GM19395 (cell line): Measurements from ENCODE around the gene PLTP.
A peak's percentile ranks its signal among the peaks of the same experiment; 100 is the strongest.

ENCODE experiments used
- ATAC-seq: cut with Tn5 transposase; IDR thresholded peaks from one replicate; pipeline ENCODE4 v1.9.1; 2021; ENCODE audit warnings: mild to moderate bottlenecking, moderate library complexity; ENCODE audit not compliant: unreplicated experiment

Gene PLTP

DNA sequence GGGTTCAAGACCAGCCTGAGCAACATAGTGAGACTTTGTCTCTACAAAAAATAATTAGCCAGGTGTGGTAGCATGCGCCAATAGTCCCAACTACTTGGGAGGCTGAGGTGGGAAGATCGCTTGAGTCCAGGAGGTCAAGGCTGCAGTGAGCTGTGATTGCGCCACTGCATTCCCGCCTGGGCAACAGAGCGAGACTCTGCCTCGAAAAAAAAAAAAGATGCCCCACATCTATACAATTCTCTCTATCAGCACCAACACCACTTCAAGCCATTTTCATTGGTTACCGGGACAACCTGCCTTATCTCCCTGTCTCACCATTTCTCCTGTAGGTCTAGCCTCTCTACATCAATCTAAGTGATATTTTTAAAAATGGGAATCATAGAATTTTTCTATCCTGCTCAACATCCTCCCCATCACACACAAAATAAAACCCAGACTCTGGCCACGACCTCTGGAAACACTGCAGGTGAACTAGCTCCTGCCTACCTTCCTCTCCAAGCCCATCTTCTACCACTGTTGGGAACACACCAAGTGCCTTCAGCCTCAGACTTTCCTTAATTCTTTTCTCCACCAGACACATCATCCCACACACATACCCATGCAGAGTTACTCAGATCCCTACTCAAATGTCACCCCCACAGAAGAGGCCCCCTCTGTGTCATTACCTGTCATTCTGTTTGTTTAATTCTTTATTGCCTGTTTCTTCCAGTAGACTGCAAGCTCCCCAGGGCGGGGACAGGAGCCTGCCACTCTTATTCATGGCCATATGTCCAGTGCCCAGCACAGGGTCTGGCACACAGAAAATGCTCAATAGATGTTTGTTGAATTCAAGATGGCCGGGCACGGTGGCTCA is 9.6 kb upstream of the PLTP start:
- no peak for ATAC-seq

DNA sequence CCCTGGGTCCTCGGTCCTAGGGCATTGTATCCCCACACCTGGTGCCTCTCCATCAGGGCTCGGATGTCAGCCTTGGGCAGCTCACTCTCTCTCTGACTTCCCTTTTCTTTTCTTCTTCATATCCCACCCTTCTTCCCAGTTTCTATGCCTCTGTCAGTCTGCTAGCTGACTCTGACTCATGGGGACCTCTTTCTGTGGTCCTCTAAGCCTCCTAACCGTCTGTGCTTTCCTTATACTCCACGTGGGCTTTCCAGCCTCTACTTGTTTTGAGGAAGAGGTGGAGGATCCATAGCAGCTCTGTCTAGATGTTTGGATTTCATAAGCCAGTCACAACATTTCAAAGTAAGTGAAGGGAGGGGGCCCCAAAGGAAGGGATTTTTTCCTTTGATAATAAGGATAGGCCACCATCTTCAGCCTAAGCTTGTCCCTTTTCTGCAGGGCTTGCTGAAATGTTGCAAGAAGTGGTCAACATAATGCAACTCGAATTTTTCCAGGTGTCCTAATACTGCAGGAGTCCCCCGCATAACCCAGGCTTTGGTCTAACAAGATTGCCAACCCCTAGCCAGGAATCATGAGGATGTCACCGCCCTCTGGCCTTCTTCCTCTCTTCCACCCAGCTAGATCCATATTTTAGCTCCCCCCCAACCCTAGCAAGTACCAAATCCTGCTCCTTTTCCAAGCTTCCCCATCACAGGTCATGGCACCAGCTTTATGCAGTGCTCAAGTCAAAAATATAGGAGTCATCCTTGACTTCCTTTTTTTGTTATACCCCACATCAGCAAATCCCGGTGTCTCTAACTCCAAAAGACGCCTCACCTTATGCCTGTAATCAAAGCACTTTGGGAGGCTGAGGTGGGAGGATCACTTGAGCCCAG is 8.7 kb upstream of the PLTP start:
- no peak for ATAC-seq

DNA sequence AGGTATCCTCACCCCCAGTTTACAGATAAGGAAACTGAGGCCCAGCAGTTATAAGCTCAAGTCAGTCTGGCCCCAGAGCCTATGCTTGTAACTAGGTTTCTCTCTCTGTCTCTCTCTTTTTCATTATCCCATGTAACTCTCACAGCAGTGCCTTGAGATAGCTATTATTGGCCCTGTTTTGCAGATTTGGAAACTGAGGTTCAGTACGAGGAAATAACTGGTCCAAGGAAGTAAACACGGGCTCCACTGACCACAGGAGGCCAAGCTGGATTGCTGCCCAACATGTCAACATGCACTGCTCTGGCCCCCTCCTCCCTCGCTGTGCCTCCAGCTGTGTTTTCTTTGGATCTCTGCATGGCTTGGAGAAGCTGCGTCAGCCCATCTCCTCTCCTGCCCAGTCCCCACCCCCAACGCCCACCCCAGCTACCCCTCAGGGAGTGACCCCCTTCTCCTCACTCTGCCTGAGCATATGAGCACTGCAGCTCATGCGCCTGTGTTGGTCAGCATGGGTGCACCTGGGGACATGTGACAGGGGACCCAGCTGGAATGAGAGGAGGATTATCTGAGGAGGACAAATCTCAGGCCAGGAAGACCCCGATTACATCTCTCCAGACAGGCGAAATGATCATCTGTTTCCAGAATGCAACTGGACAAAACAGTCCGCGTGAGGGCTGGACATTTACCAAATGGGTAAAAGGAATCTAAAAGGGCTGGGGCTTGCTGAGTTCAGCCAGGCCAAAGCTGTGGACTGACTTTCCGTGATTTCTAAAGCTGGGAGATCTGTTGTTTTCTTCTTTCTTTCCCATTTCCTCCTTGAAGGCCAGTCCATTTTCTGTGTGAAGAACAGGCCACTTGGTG is 7.8 kb upstream of the PLTP start:
- no peak for ATAC-seq

DNA sequence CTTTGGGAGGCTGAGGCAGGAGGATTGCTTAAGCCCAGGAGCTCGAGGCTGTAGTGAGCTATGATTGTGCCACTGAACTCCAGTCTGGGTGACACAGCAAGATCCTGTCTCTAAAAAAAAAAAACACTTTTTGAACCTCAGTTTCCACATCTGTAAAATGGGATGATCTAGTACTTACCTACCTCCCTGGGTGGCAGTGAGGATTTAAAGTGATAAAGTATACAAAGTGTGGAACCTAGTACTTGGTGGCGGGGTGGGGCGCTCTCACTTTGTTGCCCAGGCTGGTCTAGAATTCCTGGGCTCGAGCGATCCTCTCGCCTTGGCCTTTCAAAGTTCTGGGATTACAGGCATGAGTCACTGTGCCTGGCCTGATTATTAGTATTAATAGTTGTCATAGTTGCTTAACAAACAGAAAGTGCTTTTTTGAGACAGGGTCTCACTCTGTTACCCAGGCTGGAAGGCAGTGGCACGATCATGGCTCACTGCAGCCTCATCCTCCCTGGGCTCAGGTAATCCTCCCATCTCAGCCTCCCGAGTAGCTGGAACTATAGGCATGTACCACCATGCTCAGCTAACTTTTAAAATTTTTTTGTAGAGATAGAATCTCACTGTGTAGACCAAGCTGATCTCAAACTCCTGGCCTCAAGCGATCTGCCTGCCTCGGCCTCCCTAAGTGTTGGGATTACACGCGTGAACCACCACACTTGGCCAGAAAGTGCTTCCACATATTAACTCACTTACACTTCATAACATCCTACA is 7.0 kb upstream of the PLTP start:
- no peak for ATAC-seq

DNA sequence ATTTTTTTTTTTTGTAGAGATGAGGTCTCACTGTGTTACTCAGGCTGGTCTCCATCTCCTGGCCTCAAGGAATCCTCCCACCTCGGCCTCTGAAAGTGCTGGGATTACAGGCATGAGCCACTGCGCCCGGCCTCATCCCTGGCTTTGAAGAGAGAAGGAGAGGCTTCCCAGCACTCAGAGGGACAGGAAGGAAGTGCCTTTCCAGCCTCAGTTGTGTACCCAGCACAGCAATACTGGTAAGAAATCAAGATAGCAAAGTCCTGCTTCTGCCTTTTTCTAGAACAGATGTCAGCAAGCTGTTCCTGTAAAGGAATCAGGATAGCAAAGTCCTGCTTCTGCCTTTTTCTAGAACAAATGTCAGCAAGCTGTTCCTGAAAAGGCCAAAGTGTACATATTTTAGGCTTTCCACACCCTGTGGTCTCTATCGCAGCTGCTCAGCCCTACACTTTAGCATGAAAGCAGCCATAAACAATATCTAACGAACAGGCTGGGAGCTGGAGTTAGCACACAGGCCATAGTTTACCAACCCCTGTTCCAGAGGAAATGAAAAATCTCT is 6.3 kb upstream of the PLTP start:
- no peak for ATAC-seq

DNA sequence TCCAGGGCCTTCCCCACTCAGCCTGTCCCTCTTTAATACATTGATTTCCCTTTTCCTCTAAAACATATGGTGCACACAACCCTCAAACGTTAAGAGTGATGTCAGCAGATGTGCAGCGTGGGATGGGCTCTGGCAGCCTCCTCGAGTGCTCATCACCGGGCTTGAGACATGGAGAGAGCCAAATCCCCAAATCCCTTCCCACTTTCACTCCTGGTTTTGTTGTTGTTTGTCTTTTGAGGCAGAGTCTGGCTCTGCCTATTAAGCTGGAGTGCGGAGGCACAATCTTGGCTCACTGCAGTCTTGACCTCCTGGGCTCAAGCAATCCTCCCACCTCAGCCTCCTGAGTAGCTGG is 5.8 kb upstream of the PLTP start:
- no peak for ATAC-seq

DNA sequence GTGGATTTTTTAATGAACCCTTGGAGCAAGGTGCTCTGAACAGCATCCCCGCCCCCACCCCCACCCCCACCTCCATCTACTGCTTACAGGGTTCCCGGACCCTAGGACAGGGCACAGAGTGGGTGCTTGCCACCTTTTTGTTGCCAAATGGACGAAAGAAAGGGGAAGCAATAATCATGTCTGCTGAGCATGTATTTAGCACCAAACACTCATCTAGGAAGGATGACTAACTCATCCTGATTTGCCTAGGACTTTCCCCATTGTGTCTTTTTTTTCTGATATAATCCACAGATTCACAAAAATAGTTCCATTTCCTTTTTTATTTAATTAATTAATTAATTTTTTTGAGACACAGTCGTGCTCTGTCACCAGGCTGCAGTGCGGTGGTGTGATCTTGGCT is 1.2 kb upstream of the PLTP start:
- ATAC-seq = no peak

DNA sequence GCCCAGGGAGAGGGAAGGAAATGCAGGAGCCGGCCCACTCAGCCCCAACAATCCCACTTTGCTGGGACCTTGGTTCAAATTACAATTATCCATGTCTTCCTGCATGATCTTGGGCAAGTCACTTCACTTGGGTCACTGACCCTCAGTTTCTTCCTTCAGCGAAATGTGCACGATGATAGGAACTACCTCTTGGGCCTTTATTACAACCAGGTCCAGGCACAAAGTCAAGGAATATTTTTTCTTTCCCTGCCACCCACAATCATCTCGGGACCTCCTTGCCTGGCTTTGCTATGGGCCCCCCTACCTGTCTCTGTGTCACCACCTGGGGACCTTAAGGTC is 358 bp upstream of the PLTP start:
- no peak for ATAC-seq

DNA sequence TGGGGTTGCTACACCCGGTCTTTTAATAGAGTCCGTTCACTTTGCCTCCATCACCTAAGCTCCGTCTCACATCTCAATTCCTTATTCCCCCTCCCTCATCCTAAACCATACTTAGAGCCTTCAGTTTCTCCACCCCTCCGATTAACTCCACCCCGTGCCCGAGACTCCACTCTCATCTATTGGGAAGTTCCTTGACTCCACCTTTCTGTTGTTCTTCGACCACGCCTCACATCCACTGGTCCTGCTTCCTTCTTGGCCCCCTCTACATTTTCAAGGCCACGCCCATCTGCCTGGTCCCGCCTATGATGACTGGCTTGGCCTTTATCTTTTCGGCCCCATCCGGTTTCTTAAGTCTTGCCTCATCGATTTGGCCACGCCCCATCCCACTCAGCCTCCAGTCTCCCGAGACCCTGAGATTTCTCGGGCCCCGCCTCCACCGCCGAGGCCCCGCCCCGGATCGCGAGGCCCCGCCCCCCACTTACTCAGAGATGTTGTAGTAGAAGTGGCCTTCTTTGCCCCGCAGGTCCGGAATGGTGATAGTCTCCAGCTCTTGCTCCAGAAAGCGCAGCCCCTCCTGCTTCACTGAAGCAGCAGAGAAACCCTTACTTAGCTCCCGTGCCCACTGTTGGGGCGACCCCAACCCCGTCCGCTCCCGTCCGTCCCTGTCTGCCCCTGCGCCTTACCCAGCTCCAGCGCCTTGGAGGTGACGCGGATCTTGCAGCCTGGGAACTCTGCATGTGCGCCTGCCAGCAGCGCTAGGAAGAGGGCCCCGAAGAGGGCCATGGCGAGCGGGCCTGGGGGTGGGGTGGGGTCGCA is 1.1 kb downstream of the PLTP start:
- ATAC-seq = peak; percentile 94

DNA sequence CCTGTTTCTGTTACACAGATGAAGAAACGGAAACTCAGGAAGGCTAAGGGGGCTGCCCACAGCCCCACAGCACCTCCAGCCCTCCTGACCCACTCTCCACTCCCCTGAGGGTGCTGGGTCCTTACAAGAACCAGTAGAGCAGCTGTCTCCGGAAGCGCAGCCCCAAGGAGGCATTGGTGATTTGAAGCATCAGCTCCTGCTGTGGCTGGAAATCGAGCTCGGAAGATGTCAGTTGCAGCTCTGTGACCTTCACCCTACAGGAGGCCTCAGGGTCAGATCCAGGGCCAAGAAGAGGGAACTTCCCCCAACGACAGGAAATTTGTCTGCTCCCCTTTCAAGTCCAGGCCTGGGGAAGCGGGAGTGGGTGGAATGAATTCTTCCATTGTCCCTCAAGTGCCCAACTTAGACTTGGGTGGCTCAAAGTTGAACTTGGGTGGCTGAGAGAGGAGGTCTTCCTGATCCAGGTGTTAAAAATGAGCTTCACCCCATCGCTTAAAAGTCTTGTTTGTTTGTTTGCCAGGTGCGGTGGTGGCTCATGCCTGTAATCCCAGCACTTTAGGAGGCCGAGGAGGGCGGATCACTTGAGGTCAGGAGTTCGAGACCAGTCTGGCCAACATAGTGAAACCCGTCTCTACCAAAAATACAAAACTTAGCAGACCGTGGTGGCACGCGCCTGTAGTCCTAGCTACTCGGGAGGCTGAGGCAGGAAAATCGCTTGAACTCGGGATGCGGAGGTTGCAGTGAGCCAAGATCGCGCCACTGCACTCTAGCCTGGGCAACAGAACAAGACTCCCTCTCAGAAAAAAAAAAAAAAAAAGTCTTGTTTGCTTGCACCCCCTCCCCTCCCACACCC is 1.9 kb downstream of the PLTP start:
- no peak for ATAC-seq

DNA sequence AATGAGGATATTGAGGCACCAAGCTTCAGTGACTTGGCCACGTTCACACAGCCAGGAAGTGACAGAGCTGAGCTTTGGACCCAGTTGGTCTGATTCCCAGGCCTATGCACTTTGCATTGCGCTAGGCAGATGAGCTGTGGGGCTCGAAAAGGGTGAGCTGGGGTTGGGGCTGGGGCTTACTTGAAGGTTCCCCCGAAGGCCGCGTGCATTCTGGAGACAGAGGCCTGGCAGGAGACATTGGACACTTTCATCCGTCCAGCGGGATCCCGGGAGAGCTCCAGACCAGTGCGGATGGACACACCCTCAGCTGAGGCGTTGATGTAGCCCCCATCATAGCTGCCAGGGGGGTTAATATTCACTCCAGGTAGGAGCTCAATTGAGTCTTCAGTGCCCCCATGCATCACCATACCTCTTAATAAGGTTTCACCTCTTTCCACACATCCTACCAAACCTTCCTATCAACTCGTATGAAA is 2.6 kb downstream of the PLTP start:
- ATAC-seq = no peak

DNA sequence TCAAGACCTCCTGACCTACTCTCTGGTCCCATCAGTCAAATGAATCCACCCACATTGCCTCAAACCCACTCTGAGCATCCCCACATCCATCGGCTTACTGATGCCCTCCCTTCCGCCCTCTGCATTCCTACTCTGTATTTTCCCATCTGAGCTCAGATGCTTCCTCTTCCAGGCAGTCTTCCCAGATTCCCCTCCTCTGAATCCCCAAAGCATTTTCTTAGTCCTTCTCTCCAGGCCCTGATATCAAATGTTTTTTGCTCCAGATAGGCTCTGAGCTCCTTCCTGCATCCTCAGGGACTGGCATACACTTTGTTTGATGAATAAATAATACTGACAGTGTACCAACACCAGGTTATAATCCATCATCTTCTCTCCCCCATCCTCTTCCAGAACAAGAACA is 3.9 kb downstream of the PLTP start:
- ATAC-seq = no peak

DNA sequence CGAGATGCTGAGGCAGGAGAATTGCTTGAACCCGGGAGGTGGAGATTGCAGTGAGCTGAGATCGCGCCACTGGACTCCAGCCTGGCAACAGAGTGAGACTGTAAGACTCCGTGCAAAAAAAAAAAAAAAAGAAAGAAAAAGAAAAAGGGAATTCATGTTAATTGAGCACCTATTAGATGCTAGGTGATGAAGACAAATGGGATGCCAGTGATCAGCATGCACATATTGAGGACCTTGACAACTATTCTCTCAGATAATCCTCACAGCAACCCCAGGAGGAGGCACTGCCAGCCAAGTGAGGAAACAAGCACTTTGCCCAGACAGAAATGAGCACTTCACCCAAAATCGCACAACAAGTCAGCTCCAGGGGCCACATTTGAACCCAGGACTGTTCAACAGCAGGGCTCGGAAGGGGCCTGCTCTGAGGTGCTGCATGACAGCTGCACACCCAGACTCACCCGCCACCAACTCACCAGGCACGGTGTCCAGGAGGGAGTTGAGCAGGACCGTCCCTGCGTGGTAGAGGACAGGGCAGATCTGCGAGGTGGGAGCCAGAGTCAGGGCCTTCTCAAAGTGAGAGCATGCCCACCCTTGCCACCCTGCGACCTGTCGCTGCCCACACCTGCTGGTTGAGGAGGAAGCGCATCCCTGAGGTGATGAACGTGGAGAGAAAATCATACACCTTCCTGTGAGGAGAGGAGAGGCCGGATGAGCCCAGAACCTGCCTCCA is 4.6 kb downstream of the PLTP start:
- ATAC-seq = no peak

DNA sequence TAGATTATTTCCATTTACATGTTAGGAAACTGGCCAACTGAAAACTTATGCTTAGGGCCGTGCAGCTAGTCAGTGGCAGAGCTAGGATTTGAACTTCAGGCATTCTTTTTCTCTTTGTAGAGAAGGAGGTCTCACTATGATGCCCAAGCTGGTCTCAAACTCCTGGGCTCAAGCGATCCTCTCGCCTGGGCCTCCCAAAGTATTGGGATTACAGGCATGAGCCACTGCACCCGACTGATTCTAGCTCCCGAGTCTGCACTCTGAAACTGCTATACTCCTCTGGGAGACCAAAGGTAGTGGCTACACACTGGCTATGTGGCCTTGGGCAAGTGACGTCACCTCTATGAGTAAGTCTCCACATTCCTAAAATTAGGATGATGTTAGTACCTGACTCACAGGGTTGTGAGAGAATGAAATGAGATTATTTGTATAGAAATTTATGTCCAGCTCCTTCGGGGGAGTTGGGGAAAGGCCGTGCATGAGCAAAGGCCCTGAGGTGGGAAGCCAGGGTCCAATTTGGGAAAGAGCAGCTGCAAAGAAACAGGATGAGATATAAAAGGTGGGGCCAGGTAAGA is 6.4 kb downstream of the PLTP start:
- no peak for ATAC-seq

DNA sequence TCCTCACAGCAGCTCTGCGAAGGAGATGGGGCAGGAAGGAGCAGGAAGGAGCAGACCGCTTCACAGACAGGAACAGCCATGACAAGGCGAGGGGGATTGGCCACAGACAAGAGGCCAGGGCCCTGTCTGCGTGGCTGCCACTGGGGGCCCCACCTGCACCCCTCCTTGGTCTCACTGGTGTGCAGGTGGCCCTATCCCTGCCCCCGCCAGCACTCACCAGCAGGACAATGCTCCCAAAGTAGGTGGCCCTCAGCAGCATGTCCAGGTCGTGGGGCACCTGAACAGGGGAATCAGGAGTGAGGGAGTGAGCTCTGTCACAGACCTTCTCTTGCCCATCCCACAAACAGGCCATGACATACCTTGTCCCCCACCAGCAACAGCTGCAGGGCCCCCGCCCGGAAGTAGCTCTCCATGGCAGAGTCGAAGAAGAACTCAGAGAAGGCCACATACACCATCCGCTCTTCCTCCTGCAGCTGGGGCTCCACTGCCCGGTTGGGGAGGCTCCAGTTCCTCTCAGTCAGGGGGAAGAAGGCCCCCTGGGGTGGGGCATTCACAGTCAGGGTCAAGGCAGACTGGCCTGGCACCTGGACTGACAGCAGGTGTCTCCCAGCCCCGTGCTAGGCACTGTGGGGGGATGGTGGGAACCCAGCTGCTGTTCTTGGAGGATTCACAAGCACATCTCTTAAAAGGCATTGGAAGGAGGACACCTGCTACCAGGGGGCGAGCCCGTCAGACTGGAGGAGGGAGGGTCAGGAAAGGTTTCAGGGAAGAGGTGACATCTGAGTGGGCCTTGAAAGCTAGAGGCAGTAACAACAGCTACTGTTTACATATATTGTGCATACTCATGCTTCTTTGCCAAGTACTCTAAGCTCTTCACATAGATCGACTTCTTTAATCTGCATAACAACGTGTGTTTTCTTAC is 7.1 kb downstream of the PLTP start:
- ATAC-seq = no peak

DNA sequence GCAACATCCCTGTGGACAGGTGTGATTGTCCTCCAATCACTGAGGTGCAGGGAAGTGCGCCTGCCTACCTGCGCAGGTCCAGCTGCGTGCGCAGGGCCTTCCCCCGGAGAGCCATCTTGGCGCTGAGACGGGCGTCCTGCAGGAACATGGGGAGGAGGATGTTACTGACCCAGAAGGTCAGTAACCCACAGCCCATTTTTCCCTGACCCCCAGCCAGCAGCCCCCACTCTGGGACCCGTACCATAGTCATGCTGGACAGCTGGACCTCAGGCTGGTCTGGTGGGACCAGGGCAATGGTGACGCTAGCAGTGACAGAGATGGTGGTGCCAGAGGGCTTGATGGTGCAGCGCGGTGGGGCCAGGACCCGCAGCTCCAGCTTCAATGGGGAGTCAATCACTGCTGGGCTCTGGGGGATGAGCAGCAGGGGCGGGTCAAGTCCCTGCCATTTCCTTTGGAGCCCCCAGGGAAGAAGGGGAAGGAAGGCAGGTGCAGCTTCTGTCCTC is 9.7 kb downstream of the PLTP start:
- no peak for ATAC-seq
